ENCODE measurements around the gene SEPTIN5. TPM values are rescaled to one million over a fixed set of nuclear protein-coding genes. Genes with fewer than 3 reads are reported as not detected.
A peak's percentile ranks its signal among the peaks of the same experiment; 100 is the strongest.
"Not testable (repeated sequence)": the region's sequence is repeated elsewhere in the genome, so short reads cannot be mapped to it uniquely, and the experiment has no call there.

The SEPTIN5 gene
- total RNA-seq, 1 donor from 2014 or later = 31.3 TPM

GRCh38 chr22:19720150-19720827 is 6.0 kb downstream of the SEPTIN5 start:
- ATAC-seq = no peak

GRCh38 chr22:19720999-19721329 is 6.7 kb downstream of the SEPTIN5 start:
- ATAC-seq = no peak

GRCh38 chr22:19721330-19722177 is 7.3 kb downstream of the SEPTIN5 start:
- ATAC-seq = no peak

- no peak for ATAC-seq
These were observed 8.1 kb downstream of the SEPTIN5 start for GRCh38 chr22:19722178-19722981.

GRCh38 chr22:19722982-19723231 is 8.6 kb downstream of the SEPTIN5 start:
- no peak for ATAC-seq

- peak; percentile 44 for ATAC-seq
These were observed 9.1 kb downstream of the SEPTIN5 start, which contains the start of gene GP1BB for GRCh38 chr22:19723232-19723982. Gene GP1BB, plus strand, starts transcription at chr22:19723539. Its CDS starts 31 bp downstream, at chr22:19723570.

GRCh38 chr22:19723983-19724827 is 9.9 kb downstream of the SEPTIN5 start:
- ATAC-seq = peak; percentile 47

- no peak for ATAC-seq
These were observed 10.8 kb downstream of the SEPTIN5 start for GRCh38 chr22:19724927-19725661.

- ATAC-seq = not testable (repeated sequence)
These were observed 11.9 kb downstream of the SEPTIN5 start for GRCh38 chr22:19726064-19726788.

- ATAC-seq = no peak
These were observed 13.2 kb downstream of the SEPTIN5 start for GRCh38 chr22:19727310-19728150.

GRCh38 chr22:19728271-19728670 is 14.0 kb downstream of the SEPTIN5 start:
- no peak for ATAC-seq

- no peak for ATAC-seq
These were observed 14.5 kb downstream of the SEPTIN5 start for GRCh38 chr22:19728836-19729235.

- ATAC-seq = no peak
These were observed 15.2 kb downstream of the SEPTIN5 start for GRCh38 chr22:19729507-19729906.

- ATAC-seq = peak; percentile 18
These were observed 15.9 kb downstream of the SEPTIN5 start for GRCh38 chr22:19730198-19730597.

- peak; percentile 79 for ATAC-seq
These were observed 16.5 kb downstream of the SEPTIN5 start for GRCh38 chr22:19730655-19731360.

GRCh38 chr22:19731361-19732135 is 17.2 kb downstream of the SEPTIN5 start:
- ATAC-seq = peak; percentile 3

GRCh38 chr22:19732403-19733113 is 18.3 kb downstream of the SEPTIN5 start:
- no peak for ATAC-seq

Measured in esophagus mucosa (tissue), 1 donor.